ENCODE measurements around the gene DENND1A. TPM values are rescaled to one million over a fixed set of nuclear protein-coding genes. Genes with fewer than 3 reads are reported as not detected.

DENND1A gene
- total RNA-seq, 1 donor from 2014 or later = 15.4 TPM

DNA sequence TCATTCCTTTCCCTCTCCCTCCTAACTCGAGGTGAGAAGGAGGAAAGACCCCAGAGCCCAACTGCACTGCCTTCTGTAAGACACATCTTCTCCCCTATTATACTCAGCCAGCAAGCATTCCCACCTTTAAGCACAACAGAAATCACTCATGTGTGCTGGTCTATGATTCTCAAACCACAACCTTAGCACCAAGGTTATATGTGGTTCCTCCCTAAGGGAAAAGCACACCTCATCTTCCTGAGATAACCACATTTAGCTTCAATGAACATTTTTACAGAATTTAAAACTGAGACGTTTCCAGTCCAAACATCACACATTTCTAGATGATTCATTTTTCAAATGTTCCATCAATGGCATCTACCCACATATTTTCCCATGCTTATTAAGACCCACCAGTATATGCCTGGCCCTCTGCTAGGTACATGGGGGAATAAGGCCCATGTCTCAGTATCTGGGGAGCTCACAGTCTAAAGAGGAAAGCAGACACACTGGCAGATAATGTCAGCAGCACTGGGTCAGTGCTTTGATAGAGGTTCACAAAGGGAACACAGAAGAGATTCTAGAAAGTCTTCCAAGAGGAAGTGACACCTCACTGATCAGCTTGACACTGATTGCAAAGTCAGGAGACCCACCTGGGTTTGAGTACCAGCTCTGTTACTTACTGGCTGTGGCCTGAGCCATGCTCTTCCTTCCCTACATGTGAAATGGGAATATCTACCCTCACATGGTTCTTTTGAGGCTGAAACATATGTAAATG is 245.4 kb downstream of the DENND1A start:
- no peak for ATAC-seq
- Histone ChIP-seq H3K27ac (no peak overlapping the region), H3K9me3 (no peaks in the 10 kb centered on the region), H3K27me3 (no peaks in the 10 kb centered on the region), H3K36me3 (no peaks in the 10 kb centered on the region), H3K4me1 (no peaks in the 10 kb centered on the region), H3K4me3 (no peak overlapping the region)
- DNase-seq = no peak
- intact Hi-C loops (cut with DNase I) = no loop called here
- TF ChIP-seq, protein P1, sequence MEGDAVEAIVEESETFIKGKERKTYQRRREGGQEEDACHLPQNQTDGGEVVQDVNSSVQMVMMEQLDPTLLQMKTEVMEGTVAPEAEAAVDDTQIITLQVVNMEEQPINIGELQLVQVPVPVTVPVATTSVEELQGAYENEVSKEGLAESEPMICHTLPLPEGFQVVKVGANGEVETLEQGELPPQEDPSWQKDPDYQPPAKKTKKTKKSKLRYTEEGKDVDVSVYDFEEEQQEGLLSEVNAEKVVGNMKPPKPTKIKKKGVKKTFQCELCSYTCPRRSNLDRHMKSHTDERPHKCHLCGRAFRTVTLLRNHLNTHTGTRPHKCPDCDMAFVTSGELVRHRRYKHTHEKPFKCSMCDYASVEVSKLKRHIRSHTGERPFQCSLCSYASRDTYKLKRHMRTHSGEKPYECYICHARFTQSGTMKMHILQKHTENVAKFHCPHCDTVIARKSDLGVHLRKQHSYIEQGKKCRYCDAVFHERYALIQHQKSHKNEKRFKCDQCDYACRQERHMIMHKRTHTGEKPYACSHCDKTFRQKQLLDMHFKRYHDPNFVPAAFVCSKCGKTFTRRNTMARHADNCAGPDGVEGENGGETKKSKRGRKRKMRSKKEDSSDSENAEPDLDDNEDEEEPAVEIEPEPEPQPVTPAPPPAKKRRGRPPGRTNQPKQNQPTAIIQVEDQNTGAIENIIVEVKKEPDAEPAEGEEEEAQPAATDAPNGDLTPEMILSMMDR (IDR thresholded peaks at IDR 0.05) = no peak

DNA sequence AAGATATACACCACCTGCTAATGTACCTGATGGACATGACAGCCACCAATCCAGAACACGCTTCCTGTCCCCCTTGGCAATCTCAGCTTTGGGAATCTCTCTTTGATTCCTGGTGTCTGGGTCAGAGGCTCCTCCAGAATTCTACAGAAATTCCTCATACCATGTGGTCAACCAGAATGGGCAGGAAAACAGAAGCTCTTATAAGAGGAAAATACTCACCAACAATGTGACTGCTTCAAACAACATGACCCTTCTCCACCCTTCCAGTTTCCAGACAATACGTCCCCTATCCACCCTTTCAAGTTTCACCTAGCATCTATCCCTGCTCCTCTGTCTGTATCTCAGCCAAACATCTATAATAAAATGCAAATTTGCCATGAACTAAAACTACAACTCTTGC is 247.2 kb downstream of the DENND1A start:
- Histone ChIP-seq H3K9me3 (no peaks in the 10 kb centered on the region), H3K27me3 (no peaks in the 10 kb centered on the region), H3K4me3 (no peak overlapping the region), H3K27ac (no peak overlapping the region), H3K4me1 (peaks cover 13% of the 10 kb centered on the region), H3K36me3 (no peaks in the 10 kb centered on the region)
- DNase-seq = no peak
- TF ChIP-seq, protein P1 (IDR thresholded peaks at IDR 0.05) = no peak
- no peak for ATAC-seq
- intact Hi-C loops (cut with DNase I) = no loop called here

DNA sequence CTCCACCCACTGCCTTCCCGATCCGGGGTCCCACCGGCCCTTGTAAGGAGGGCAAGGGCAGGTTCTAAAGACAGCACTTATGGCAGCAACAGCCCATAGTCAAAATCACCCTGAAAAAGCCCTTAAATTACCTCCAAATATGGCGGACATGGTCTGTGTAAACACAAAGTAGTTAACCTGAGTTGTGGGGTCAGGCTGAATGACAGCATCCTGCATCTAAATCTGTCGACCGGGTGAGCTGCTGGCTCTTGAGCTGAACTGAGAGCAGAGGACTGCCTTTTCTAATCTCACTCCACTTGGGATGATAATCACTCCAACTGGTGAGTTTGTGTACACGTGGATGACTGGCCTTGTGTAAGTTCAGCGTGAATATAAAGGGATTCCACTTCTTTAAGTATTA is 249.6 kb downstream of the DENND1A start:
- Histone ChIP-seq H3K36me3 (no peaks in the 10 kb centered on the region), H3K27me3 (no peaks in the 10 kb centered on the region), H3K4me3 (no peak overlapping the region), H3K27ac (no peak overlapping the region), H3K4me1 (peaks cover 15% of the 10 kb centered on the region), H3K9me3 (no peaks in the 10 kb centered on the region)
- no peak for DNase-seq
- ATAC-seq = no peak
- intact Hi-C loops (cut with DNase I) = no loop called here
- TF ChIP-seq, protein P1 (IDR thresholded peaks at IDR 0.05) = no peak

DNA sequence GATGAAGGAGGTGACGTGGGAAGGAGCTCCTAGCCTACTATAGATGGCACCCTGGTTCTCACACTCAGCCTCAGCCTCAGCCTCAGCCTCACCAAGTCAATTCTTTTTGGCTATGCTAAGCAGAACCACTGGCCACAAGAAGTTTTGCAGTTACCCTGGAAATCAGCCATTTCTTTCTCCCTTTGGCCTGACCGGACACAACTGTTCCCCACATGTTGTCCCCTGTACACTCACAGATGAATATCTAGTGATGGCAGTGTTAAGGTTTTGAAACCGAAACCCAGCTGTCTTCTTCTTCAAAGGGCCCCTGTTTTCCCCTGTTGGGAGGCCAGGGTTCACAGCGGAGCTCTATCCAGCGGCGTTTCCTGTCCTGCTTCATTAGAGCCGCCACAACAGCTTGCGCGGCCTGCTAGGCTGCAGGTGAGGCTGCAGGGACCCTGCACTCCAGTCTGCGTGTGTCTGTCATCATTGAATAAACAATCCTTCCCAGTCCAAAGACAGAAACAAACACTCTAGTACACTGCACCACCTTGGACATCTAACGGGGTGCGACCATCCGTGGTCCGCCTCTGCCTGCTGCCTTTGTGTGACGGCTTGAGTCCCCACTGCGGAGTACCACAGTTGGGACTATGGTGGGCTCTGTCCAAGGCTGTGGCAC is 250.5 kb downstream of the DENND1A start:
- peak; percentile 19 for ATAC-seq
- no peaks in the 10 kb centered on the region for H3K36me3 ChIP-seq
- H3K9me3 ChIP-seq = no peaks in the 10 kb centered on the region
- H3K4me3 ChIP-seq = no peak overlapping the region
- TF ChIP-seq, protein P1 (IDR thresholded peaks at IDR 0.05) = no peak
- no peak for DNase-seq
- no peaks in the 10 kb centered on the region for H3K27me3 ChIP-seq
- H3K4me1 ChIP-seq = peaks cover 15% of the 10 kb centered on the region
- intact Hi-C loops (cut with DNase I) = no loop called here
- no peak overlapping the region for H3K27ac ChIP-seq

DNA sequence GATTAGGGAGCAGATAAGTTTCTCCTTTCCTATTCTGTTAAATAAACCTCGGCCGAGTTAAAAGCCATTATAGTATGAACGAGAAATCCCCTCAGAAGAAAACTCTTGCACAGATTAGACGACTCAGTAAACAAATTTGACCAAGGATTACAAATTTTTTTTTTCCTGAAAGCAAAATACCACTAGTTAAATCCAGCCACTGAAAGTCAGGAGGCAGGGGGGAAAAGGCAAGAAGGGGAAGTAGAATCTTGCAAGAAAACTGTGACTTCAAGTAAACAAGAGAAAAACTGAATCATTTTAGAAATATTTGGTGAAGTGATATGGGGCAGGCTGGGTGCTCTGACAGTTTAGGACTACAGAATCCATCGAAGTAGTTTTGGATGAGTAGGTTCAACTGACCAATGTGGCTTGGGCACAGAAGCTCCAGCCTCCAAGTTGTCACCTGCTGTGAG is 251.0 kb downstream of the DENND1A start:
- DNase-seq (no peak), ATAC-seq (no peak)
- Histone ChIP-seq H3K4me3 (no peak overlapping the region), H3K36me3 (no peaks in the 10 kb centered on the region), H3K4me1 (peaks cover 15% of the 10 kb centered on the region), H3K27me3 (no peaks in the 10 kb centered on the region), H3K9me3 (no peaks in the 10 kb centered on the region), H3K27ac (no peak overlapping the region)
- intact Hi-C loops (cut with DNase I) = no loop called here
- TF ChIP-seq, protein P1 (IDR thresholded peaks at IDR 0.05) = no peak

Measured in upper lobe of right lung (tissue), 1 donor.